ENCODE measurements around the gene PCDH19.

GRCh38 chrX:100341142-100341510 is 68.9 kb downstream of the PCDH19 start:
- TF ChIP-seq CTCF (IDR thresholded peaks at IDR 0.05): no peak
- TF ChIP-seq POLR2A (IDR thresholded peaks at IDR 0.05): no peak

All from prostate gland (tissue), 2 donors.